ENCODE results near the gene CHID1.

Gene CHID1

DNA sequence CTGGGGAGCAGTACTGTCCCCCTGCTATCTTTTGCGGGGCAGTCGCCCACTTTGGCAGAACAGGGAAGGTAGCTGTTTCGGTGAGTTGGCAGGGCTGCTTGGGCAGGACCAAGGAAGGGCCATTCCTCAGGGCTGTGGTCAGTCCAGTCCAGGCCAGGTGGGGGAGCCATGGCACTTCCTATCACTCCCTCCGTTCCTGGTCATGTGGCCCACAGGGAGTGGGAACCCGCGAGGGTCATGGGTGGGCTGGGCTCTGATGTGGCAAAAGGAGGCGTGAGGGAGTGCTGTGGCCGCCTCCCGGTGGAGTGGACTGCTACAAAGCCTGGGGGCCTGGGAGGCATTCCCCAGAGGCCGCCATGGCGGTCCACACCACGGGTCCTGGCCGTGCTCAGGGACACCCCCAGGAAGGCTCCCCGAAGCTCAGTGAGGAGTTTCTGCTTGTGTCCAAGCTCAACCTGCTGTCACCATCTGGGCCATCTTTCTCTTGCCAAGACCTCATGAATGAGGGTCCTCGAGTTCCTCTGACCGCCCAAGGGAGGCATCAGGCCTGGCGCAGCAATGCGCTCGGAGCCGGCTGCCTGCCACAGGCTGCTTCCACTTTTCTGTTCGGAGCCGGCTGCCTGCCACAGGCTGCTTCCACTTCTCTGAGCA lies 11.9 kb downstream of the CHID1 start:
- Histone ChIP-seq H3K9me3 (ENCODE audit: insufficient read depth, low read length) (no peaks in the 10 kb centered on the region), H3K27ac (ENCODE audit: low read depth, low read length) (no peak overlapping the region), H3F3A (ENCODE audit: insufficient read depth) (no peaks in the 10 kb centered on the region), H3K9me2 (replicated peaks; ENCODE audit: insufficient read depth, low read length) (no peaks in the 10 kb centered on the region), H3K9ac (ENCODE audit: low read length) (no peak overlapping the region), H4K20me1 (ENCODE audit: low read depth, low read length) (no peaks in the 10 kb centered on the region), H3K4me2 (ENCODE audit: low read depth, low read length, poor library complexity, severe bottlenecking) (no peak overlapping the region), H3K4me3 (ENCODE audit: insufficient read depth, low read length, poor library complexity, severe bottlenecking) (no peak overlapping the region), H2AFZ (ENCODE audit: low read depth, low read length, severe bottlenecking) (no peak overlapping the region), H3K79me2 (ENCODE audit: insufficient read depth, low read length) (no peaks in the 10 kb centered on the region), H3K36me3 (ENCODE audit: low read length) (no peaks in the 10 kb centered on the region), H3K27me3 (ENCODE audit: low read length) (no peaks in the 10 kb centered on the region)
- TF ChIP-seq, protein P1, sequence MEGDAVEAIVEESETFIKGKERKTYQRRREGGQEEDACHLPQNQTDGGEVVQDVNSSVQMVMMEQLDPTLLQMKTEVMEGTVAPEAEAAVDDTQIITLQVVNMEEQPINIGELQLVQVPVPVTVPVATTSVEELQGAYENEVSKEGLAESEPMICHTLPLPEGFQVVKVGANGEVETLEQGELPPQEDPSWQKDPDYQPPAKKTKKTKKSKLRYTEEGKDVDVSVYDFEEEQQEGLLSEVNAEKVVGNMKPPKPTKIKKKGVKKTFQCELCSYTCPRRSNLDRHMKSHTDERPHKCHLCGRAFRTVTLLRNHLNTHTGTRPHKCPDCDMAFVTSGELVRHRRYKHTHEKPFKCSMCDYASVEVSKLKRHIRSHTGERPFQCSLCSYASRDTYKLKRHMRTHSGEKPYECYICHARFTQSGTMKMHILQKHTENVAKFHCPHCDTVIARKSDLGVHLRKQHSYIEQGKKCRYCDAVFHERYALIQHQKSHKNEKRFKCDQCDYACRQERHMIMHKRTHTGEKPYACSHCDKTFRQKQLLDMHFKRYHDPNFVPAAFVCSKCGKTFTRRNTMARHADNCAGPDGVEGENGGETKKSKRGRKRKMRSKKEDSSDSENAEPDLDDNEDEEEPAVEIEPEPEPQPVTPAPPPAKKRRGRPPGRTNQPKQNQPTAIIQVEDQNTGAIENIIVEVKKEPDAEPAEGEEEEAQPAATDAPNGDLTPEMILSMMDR (IDR thresholded peaks at IDR 0.05; ENCODE audit: insufficient read depth, low read length, poor library complexity, severe bottlenecking), result no peak
- no peak for TF ChIP-seq EZH2phosphoT487 (conservative IDR thresholded peaks at IDR 0.05; ENCODE audit: low read length)

DNA sequence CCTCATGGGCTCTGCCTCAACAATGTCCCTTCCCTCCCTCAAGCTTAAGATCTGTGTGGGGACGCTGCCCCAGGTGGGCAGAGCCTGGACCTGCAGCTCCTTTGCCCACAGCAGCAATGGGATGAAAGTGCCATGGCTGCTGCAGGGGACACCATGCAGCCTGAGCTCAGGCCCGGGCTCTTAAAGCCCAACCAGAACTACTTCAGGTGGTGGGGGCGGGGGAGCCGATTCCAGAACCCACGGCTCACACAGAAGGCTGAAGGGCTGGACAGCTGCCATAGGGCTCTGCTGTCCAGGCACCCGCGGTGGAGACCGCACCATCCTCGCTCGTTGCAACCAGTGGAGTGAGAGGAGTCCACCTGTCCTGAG lies 12.5 kb downstream of the CHID1 start:
- TF ChIP-seq, protein P1 (IDR thresholded peaks at IDR 0.05; ENCODE audit: insufficient read depth, low read length, poor library complexity, severe bottlenecking), result no peak
- no peak for TF ChIP-seq EZH2phosphoT487 (conservative IDR thresholded peaks at IDR 0.05; ENCODE audit: low read length)

DNA sequence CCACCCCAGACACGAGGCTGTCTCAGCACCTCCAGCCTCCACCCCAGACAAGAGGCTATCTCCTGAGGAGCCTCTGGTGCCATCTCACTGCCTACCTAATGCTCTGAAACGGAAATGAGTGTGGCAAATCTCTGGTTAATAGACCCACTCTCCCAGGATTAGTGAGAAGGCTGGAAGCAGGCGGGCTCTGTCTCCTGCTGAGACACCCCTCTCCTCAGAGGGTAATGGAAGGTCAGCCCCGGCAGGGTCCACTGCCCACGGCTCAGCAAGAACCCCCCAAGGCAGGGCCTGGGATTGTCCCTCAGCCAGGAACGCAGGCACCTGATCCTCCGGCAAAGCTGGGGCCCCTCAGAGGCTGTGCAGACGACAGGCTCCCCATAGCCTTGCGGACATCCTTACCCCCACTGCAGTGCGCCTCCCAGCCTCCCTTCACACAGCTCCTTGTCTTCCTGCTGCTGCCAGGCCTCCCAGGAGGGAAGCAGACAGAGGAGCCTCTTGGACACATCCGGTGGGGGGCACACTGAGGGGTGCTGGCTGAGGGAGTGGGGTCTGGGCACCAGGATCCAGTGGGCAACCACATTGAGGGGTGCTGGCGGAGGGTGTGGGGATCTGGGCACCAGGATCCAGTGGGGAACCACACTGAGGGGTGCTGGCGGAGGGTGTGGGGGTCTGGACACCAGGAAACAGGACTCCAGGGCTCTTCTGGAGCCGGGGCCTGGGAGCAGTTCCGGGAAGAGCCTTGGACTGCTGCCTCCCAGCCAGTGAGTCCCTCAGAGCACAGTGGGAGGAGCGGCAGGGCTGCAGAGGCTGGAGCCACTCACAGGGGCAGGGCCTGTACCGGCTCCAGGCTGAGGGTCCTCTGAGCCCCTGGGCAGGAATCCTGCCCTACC lies 13.1 kb downstream of the CHID1 start:
- Histone ChIP-seq H3K27ac (ENCODE audit: low read depth, low read length) (no peak overlapping the region), H3K4me3 (ENCODE audit: insufficient read depth, low read length, poor library complexity, severe bottlenecking) (no peak overlapping the region), H3K9me2 (replicated peaks; ENCODE audit: insufficient read depth, low read length) (no peaks in the 10 kb centered on the region), H3K4me2 (ENCODE audit: low read depth, low read length, poor library complexity, severe bottlenecking) (no peak overlapping the region), H4K20me1 (ENCODE audit: low read depth, low read length) (no peaks in the 10 kb centered on the region), H3K27me3 (ENCODE audit: low read length) (no peaks in the 10 kb centered on the region), H3K9me3 (ENCODE audit: insufficient read depth, low read length) (no peaks in the 10 kb centered on the region), H3F3A (ENCODE audit: insufficient read depth) (no peaks in the 10 kb centered on the region), H3K79me2 (ENCODE audit: insufficient read depth, low read length) (no peaks in the 10 kb centered on the region), H3K36me3 (ENCODE audit: low read length) (no peaks in the 10 kb centered on the region), H2AFZ (ENCODE audit: low read depth, low read length, severe bottlenecking) (no peak overlapping the region), H3K9ac (ENCODE audit: low read length) (no peak overlapping the region)
- TF ChIP-seq, protein P1 (IDR thresholded peaks at IDR 0.05; ENCODE audit: insufficient read depth, low read length, poor library complexity, severe bottlenecking), result no peak
- no peak for TF ChIP-seq EZH2phosphoT487 (conservative IDR thresholded peaks at IDR 0.05; ENCODE audit: low read length)

More for the DNA sequence above, 12.5 kb downstream of the CHID1 start:
- Histone ChIP-seq H3K36me3 (ENCODE audit: low read length) (no peaks in the 10 kb centered on the region), H2AFZ (ENCODE audit: low read depth, low read length, severe bottlenecking) (no peak overlapping the region), H3K27me3 (ENCODE audit: low read length) (no peaks in the 10 kb centered on the region), H3K9me3 (ENCODE audit: insufficient read depth, low read length) (no peaks in the 10 kb centered on the region), H3K9me2 (replicated peaks; ENCODE audit: insufficient read depth, low read length) (no peaks in the 10 kb centered on the region), H3K79me2 (ENCODE audit: insufficient read depth, low read length) (no peaks in the 10 kb centered on the region), H3K4me2 (ENCODE audit: low read depth, low read length, poor library complexity, severe bottlenecking) (no peak overlapping the region), H3K9ac (ENCODE audit: low read length) (no peak overlapping the region), H3F3A (ENCODE audit: insufficient read depth) (no peaks in the 10 kb centered on the region), H3K27ac (ENCODE audit: low read depth, low read length) (no peak overlapping the region), H3K4me3 (ENCODE audit: insufficient read depth, low read length, poor library complexity, severe bottlenecking) (no peak overlapping the region), H4K20me1 (ENCODE audit: low read depth, low read length) (no peaks in the 10 kb centered on the region)
